Muscle of leg (tissue), 11 donors: ENCODE data around the gene SLC10A3. TPM values are rescaled to one million over a fixed set of nuclear protein-coding genes. Genes with fewer than 3 reads are reported as not detected.

Experiments
- DNase-seq: peaks from one replicate; pipeline ENCODE4 v3.0.0; 2013
- H3K27ac ChIP-seq: one replicate; pipeline ENCODE4 v1.5.1; 2013; ENCODE audit warnings: mild to moderate bottlenecking, low read length, control low read depth
- H3K27me3 ChIP-seq: one replicate; pipeline ENCODE4 v1.6.1; 2013; ENCODE audit warnings: low read length; ENCODE audit not compliant: control insufficient read depth, insufficient read depth
- H3K36me3 ChIP-seq: one replicate; pipeline ENCODE4 v1.6.1; 2013; ENCODE audit warnings: low read length; ENCODE audit not compliant: control insufficient read depth, insufficient read depth
- H3K4me1 ChIP-seq: one replicate; pipeline ENCODE4 v1.6.1; 2013; ENCODE audit warnings: low read length; ENCODE audit not compliant: control insufficient read depth, insufficient read depth
- H3K4me3 ChIP-seq: one replicate; pipeline ENCODE4 v1.5.1; 2013; ENCODE audit warnings: low read length, control low read depth
- H3K9me3 ChIP-seq: replicated peaks from 2 replicates; pipeline ENCODE4 v1.6.1; 2013; ENCODE audit warnings: low read depth, low read length; ENCODE audit not compliant: control insufficient read depth
- WGBS: methylation state at CpG from one replicate; pipeline ENCODE4 v1.1.5; 2013; ENCODE audit warnings: missing lambda C conversion rate; ENCODE audit not compliant: insufficient coverage; 5-methylcytosine and 5-hydroxymethylcytosine counted together
- polyA plus RNA-seq, 8 donors: library from polyadenylated mRNA; unstranded; fragments of 120-200 nt; gene quantifications; one replicate each; pipeline versions ENCODE4 v1.2.1 to v1.2.3, GENCODE V29; 2013; ENCODE audit warnings: inconsistent platforms in 1 of 8, low replicate concordance in 1 of 8; ENCODE audit not compliant: insufficient read length in 8 of 8, insufficient read depth in 1 of 8
- total RNA-seq: library from RNA; stranded (reverse); fragments of 120-200 nt; gene quantifications from one replicate; pipeline ENCODE4 v1.2.4, GENCODE V29; 2013

SLC10A3 gene
- total and polyA plus RNA-seq, 9 donors, result 7.8 to 17.9 (median 13.0) TPM

DNA sequence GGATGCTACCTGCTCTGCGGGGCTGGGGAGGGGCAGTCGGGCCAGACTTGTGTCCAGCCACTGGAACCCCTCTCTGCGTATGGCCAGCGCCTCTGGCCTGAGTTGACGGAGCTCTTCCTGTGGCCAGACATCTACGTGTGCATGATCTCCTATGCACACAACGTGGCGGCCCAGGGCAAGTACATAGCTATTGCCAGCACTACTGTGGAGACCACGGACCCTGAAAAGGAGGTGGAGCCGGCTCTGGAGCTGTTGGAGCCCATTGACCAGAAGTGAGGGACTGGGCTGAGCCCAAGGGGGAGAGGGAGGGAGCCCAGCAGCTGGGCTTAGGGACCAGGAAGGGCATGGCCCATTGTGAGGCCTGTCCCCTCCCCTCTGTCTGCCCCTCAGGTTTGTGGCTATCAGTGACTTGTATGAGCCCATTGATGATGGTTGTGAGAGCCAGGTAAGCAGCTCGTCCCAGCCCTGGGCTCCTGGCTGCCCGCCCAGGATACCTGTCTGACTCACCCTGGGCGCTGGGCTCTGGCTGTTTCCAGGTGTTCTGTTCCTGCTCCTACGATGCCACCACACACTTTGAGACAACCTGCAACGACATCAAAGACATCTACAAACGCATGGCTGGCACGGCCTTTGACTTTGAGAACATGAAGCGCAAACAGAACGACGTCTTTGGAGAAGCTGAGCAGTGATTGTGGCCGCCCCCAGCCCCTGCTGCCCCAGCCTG is 48.3 kb downstream of the SLC10A3 start:
- peaks cover 5% of the 10 kb centered on the region for H3K9me3 ChIP-seq
- DNase-seq, result no peak
- H3K27ac ChIP-seq, result no peak overlapping the region
- no peaks in the 10 kb centered on the region for H3K27me3 ChIP-seq
- peaks cover 27% of the 10 kb centered on the region for H3K4me1 ChIP-seq
- H3K4me3 ChIP-seq, result no peak overlapping the region
- peaks cover 56% of the 10 kb centered on the region for H3K36me3 ChIP-seq
- WGBS, result 76% methylated on average over 20 of the region's 21 CpGs

DNA sequence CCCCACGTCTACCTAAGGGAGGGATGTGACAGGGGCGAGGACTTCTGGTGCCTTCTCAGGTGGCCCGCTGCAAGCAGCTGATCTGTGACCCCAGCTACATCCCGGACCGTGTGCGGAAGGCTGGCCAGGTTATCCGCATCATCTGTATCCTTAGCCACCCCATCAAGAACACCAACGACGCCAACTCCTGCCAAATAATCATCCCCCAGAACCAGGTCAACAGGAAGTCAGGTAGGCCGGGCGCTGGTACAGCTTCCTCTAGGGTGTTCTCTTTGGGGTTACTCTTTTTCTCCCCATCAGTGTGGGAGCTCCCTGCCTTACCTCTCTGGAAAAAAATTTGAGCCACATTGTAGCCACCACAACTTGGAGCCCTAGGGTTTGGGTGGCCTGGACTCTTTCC is 48.9 kb downstream of the SLC10A3 start:
- DNase-seq, result no peak
- H3K36me3 ChIP-seq, result peaks cover 50% of the 10 kb centered on the region
- H3K9me3 ChIP-seq, result peaks cover 5% of the 10 kb centered on the region
- H3K27ac ChIP-seq, result no peak overlapping the region
- 92% methylated on average over 10 of the region's 11 CpGs for WGBS
- H3K27me3 ChIP-seq, result no peaks in the 10 kb centered on the region
- no peak overlapping the region for H3K4me3 ChIP-seq
- peaks cover 27% of the 10 kb centered on the region for H3K4me1 ChIP-seq

- Histone ChIP-seq H3K4me1 (peaks cover 32% of the 10 kb centered on the region), H3K9me3 (peaks cover 5% of the 10 kb centered on the region), H3K27me3 (no peaks in the 10 kb centered on the region), H3K27ac (no peak overlapping the region), H3K36me3 (peaks cover 49% of the 10 kb centered on the region), H3K4me3 (no peak overlapping the region)
- WGBS, result 85% methylated on average over 15 of the region's 17 CpGs
- no peak for DNase-seq
Measured at GRCh38 chrX:154440623-154441357, 49.6 kb downstream of the SLC10A3 start.

DNA sequence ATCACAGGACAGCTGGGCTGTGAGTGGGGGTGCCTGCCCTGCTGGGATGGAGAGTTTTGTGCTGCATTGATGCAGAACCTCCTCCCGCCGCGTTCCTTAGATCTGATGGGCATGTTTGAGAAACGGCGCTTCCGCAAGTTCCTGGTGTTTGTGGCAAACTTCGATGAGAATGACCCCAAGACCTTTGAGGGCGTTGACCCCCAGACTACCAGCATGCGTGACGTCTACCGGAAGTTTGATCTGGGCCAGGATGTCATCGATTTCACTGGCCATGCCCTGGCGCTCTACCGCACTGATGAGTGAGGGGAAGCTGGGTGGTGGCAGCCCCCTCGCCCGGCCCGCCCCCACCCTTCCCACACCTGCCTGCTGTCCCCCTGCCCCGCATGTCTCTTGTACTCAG is 50.6 kb downstream of the SLC10A3 start:
- H3K9me3 ChIP-seq, result peaks cover 5% of the 10 kb centered on the region
- H3K27me3 ChIP-seq, result no peaks in the 10 kb centered on the region
- no peak overlapping the region for H3K4me3 ChIP-seq
- DNase-seq, result no peak
- peaks cover 23% of the 10 kb centered on the region for H3K4me1 ChIP-seq
- WGBS, result 90% methylated on average over 11 of the region's 18 CpGs
- peaks cover 55% of the 10 kb centered on the region for H3K36me3 ChIP-seq
- H3K27ac ChIP-seq, result no peak overlapping the region

DNA sequence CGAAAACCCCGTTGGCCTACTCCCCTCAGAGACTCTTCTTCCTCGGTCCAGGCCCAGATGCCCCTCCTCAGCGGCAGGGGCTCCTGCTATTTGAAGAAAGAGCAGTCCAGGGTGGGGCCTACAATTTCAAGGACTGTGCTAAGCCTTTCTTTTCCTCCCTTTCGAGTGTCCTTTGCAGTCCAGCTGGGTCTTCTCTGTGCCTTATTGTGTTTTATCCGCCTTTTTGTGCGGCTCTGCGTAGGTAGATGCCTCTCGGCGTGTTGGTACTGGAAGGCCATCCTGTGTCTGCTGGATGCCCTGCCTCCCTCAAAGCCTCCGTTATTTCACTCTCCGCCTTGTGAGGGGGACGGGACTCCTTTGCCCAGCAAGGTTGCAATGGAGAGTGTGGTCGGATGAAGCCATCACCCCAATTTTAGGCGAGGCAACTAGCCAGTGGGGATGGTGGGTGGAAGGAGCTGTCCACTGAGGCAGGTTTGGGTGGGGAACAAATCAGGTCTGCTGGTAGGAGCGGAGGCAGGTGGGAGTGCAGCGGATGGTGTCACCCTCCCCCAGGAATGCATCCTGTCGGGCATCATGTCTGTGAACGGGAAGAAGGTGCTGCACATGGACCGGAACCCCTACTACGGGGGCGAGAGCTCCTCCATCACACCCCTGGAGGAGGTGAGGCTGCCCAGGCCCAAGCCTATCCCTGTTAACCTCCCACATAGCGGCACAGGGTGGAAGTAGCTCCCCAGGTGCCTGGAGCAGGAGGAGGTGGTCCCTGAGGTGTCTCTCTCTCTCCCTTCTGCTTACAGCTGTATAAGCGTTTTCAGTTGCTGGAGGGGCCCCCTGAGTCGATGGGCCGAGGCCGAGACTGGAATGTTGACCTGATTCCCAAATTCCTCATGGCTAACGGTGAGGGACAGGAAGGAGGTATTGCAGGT is 52.2 kb downstream of the SLC10A3 start:
- WGBS, result 64% methylated on average over 18 of the region's 28 CpGs

More for the DNA sequence above, 52.2 kb downstream of the SLC10A3 start:
- Histone ChIP-seq H3K9me3 (peaks cover 5% of the 10 kb centered on the region), H3K27ac (no peak overlapping the region), H3K4me3 (peak overlapping the region; percentile 60), H3K36me3 (peaks cover 71% of the 10 kb centered on the region), H3K27me3 (no peaks in the 10 kb centered on the region), H3K4me1 (peaks cover 15% of the 10 kb centered on the region)
- no peak for DNase-seq

Other genes with a start within 250 kb of the SLC10A3 start
- gene OPN1MW3, start 233.0 kb downstream of the SLC10A3 start, total RNA-seq, result not detected
- not detected for gene OPN1MW3, start 233.0 kb downstream of the SLC10A3 start, polyA plus RNA-seq
- not detected for gene TEX28, start 195.5 kb downstream of the SLC10A3 start, total RNA-seq
- not detected for gene TEX28, start 195.5 kb downstream of the SLC10A3 start, polyA plus RNA-seq
- 0.27 TPM for gene TKTL1, start 194.8 kb downstream of the SLC10A3 start, total RNA-seq
- under 1 TPM; 0.15 to 0.73 (median 0.29) TPM for gene TKTL1, start 194.8 kb downstream of the SLC10A3 start, polyA plus RNA-seq
- gene FLNA, start 116.0 kb downstream of the SLC10A3 start, total RNA-seq, result 212 TPM
- 100 to 1,000 TPM; 329 to 450 (median 367) TPM for gene FLNA, start 116.0 kb downstream of the SLC10A3 start, polyA plus RNA-seq
- gene EMD, start 111.3 kb downstream of the SLC10A3 start, total RNA-seq, result 8.7 TPM
- gene EMD, start 111.3 kb downstream of the SLC10A3 start, polyA plus RNA-seq, result 10 to 100 TPM; 48.8 to 66.7 (median 57.4) TPM
- 7,222 TPM for gene RPL10, start 92.3 kb downstream of the SLC10A3 start, total RNA-seq
- 1,000 to 10,000 TPM; 5,887 to 6,889 (median 5,977) TPM for gene RPL10, start 92.3 kb downstream of the SLC10A3 start, polyA plus RNA-seq
- 35.2 TPM for gene DNASE1L1, start 81.4 kb downstream of the SLC10A3 start, total RNA-seq
- gene DNASE1L1, start 81.4 kb downstream of the SLC10A3 start, polyA plus RNA-seq, result 10 to 100 TPM; 17.8 to 38.7 (median 30.8) TPM
- gene TAFAZZIN, start 79.1 kb downstream of the SLC10A3 start, total RNA-seq, result 17.2 TPM
- gene TAFAZZIN, start 79.1 kb downstream of the SLC10A3 start, polyA plus RNA-seq, result 10 to 100 TPM; 17.0 to 34.8 (median 27.3) TPM
- 30.0 TPM for gene ATP6AP1, start 62.0 kb downstream of the SLC10A3 start, total RNA-seq
- gene ATP6AP1, start 62.0 kb downstream of the SLC10A3 start, polyA plus RNA-seq, result 10 to 100 TPM; 58.0 to 78.3 (median 67.6) TPM
- 45.4 TPM for gene GDI1, start 53.5 kb downstream of the SLC10A3 start, total RNA-seq
- 100 to 1,000 TPM in 2 of 8 donors, 10 to 100 TPM in 6; 78.6 to 106 (median 91.5) TPM for gene GDI1, start 53.5 kb downstream of the SLC10A3 start, polyA plus RNA-seq
- gene FAM50A, start 46.5 kb downstream of the SLC10A3 start, total RNA-seq, result 38.0 TPM
- gene FAM50A, start 46.5 kb downstream of the SLC10A3 start, polyA plus RNA-seq, result 10 to 100 TPM; 61.4 to 71.4 (median 65.9) TPM
- gene PLXNA3, start 32.3 kb downstream of the SLC10A3 start, total RNA-seq, result 7.4 TPM
- gene PLXNA3, start 32.3 kb downstream of the SLC10A3 start, polyA plus RNA-seq, result 10 to 100 TPM; 27.5 to 48.1 (median 38.8) TPM
- 16.2 TPM for gene LAGE3, start 11.3 kb downstream of the SLC10A3 start, total RNA-seq
- gene LAGE3, start 11.3 kb downstream of the SLC10A3 start, polyA plus RNA-seq, result 10 to 100 TPM; 12.1 to 15.9 (median 14.5) TPM
- 26.2 TPM for gene UBL4A, start 4.0 kb downstream of the SLC10A3 start, total RNA-seq
- gene UBL4A, start 4.0 kb downstream of the SLC10A3 start, polyA plus RNA-seq, result 10 to 100 TPM; 20.3 to 27.8 (median 24.5) TPM
- 19.1 TPM for gene FAM3A, start 25.6 kb upstream of the SLC10A3 start, total RNA-seq
- gene FAM3A, start 25.6 kb upstream of the SLC10A3 start, polyA plus RNA-seq, result 10 to 100 TPM; 22.7 to 34.7 (median 28.9) TPM
- 5.8 TPM for gene G6PD, start 56.2 kb upstream of the SLC10A3 start, total RNA-seq
- gene G6PD, start 56.2 kb upstream of the SLC10A3 start, polyA plus RNA-seq, result 10 to 100 TPM; 11.0 to 19.4 (median 13.9) TPM
- 9.4 TPM for gene IKBKG, start 57.0 kb upstream of the SLC10A3 start, total RNA-seq
- 10 to 100 TPM; 12.2 to 16.3 (median 14.0) TPM for gene IKBKG, start 57.0 kb upstream of the SLC10A3 start, polyA plus RNA-seq
- not detected for gene CTAG1A, start 94.5 kb upstream of the SLC10A3 start, total RNA-seq
- gene CTAG1A, start 94.5 kb upstream of the SLC10A3 start, polyA plus RNA-seq, result not detected
- not detected for gene CTAG1B, start 128.7 kb upstream of the SLC10A3 start, total RNA-seq
- not detected for gene CTAG1B, start 128.7 kb upstream of the SLC10A3 start, polyA plus RNA-seq
- gene CTAG2, start 162.9 kb upstream of the SLC10A3 start, total RNA-seq, result not detected
- gene CTAG2, start 162.9 kb upstream of the SLC10A3 start, polyA plus RNA-seq, result not detected